ENCODE results near the gene POLR1E. TPM values are rescaled to one million over a fixed set of nuclear protein-coding genes. Genes with fewer than 3 reads are reported as not detected.
"Not testable (repeated sequence)": the region's sequence is repeated elsewhere in the genome, so short reads cannot be mapped to it uniquely, and the experiment has no call there.

POLR1E gene
- total RNA-seq, 2 experiments from 2014 or later = 60.7 to 62.9 TPM

- DNase-seq; H3K9me3 Mint-ChIP-seq; H3K36me3 Mint-ChIP-seq (ENCODE audit: low read depth); H3K27ac Mint-ChIP-seq; H3K4me3 Mint-ChIP-seq; H3K4me1 Mint-ChIP-seq (ENCODE audit: low read depth); H3K27me3 Mint-ChIP-seq (ENCODE audit: low read depth); intact Hi-C loops (cut with micrococcal nuclease): not testable (repeated sequence)
- CTCF ChIA-PET = interaction anchor here (1.9 kb wide), 1 partner anchor 95 kb away, joined by 5 read pairs; no protein-coding TSS in a partner anchor
Observed at GRCh38 chr9:37510053-37510452, 24.3 kb downstream of the POLR1E start.

- CTCF ChIA-PET = no interaction called here
- no peak for DNase-seq
- Mint-ChIP-seq H3K27ac (no peak overlapping the region), H3K4me1 (ENCODE audit: low read depth) (no peaks in the 10 kb centered on the region), H3K4me3 (no peak overlapping the region), H3K36me3 (ENCODE audit: low read depth) (peaks cover 8% of the 10 kb centered on the region), H3K27me3 (ENCODE audit: low read depth) (no peaks in the 10 kb centered on the region), H3K9me3 (no peaks in the 10 kb centered on the region)
- intact Hi-C loops (cut with micrococcal nuclease) = no loop called here
Observed at GRCh38 chr9:37511016-37512010, 25.6 kb downstream of the POLR1E start.

GRCh38 chr9:37512437-37512836, 26.7 kb downstream of the POLR1E start:
- CTCF ChIA-PET = no interaction called here
- Mint-ChIP-seq H3K9me3 (no peaks in the 10 kb centered on the region), H3K27me3 (ENCODE audit: low read depth) (no peaks in the 10 kb centered on the region), H3K4me3 (no peak overlapping the region), H3K36me3 (ENCODE audit: low read depth) (peaks cover 3% of the 10 kb centered on the region), H3K27ac (no peak overlapping the region), H3K4me1 (ENCODE audit: low read depth) (no peaks in the 10 kb centered on the region)
- DNase-seq = no peak
- intact Hi-C loops (cut with micrococcal nuclease) = no loop called here

GRCh38 chr9:37514415-37514814, 28.7 kb downstream of the POLR1E start:
- H3K4me1 Mint-ChIP-seq (ENCODE audit: low read depth); CTCF ChIA-PET; intact Hi-C loops (cut with micrococcal nuclease); DNase-seq; H3K4me3 Mint-ChIP-seq; H3K27ac Mint-ChIP-seq; H3K36me3 Mint-ChIP-seq (ENCODE audit: low read depth); H3K9me3 Mint-ChIP-seq; H3K27me3 Mint-ChIP-seq (ENCODE audit: low read depth): not testable (repeated sequence)

- Mint-ChIP-seq H3K36me3 (ENCODE audit: low read depth) (peaks cover 6% of the 10 kb centered on the region), H3K4me3 (no peak overlapping the region), H3K4me1 (ENCODE audit: low read depth) (no peaks in the 10 kb centered on the region), H3K27me3 (ENCODE audit: low read depth) (no peaks in the 10 kb centered on the region), H3K9me3 (no peaks in the 10 kb centered on the region), H3K27ac (no peak overlapping the region)
- no peak for DNase-seq
- intact Hi-C loops (cut with micrococcal nuclease) = no loop called here
- CTCF ChIA-PET = no interaction called here
Observed at GRCh38 chr9:37514999-37515398, 29.3 kb downstream of the POLR1E start.

- H3K4me3 Mint-ChIP-seq = no peak overlapping the region
- H3K36me3 Mint-ChIP-seq (ENCODE audit: low read depth) = peaks cover 8% of the 10 kb centered on the region
- intact Hi-C loops (cut with micrococcal nuclease) = no loop called here
- DNase-seq = no peak
- CTCF ChIA-PET = no interaction called here
- H3K4me1 Mint-ChIP-seq (ENCODE audit: low read depth) = no peaks in the 10 kb centered on the region
- no peak overlapping the region for H3K27ac Mint-ChIP-seq
- no peaks in the 10 kb centered on the region for H3K9me3 Mint-ChIP-seq
- H3K27me3 Mint-ChIP-seq (ENCODE audit: low read depth) = no peaks in the 10 kb centered on the region
Observed at GRCh38 chr9:37515620-37516258, 30.0 kb downstream of the POLR1E start.

GRCh38 chr9:37517923-37518322, 32.2 kb downstream of the POLR1E start:
- no peaks in the 10 kb centered on the region for H3K4me1 Mint-ChIP-seq (ENCODE audit: low read depth)
- CTCF ChIA-PET = no interaction called here
- DNase-seq = no peak
- H3K4me3 Mint-ChIP-seq = no peak overlapping the region
- no peaks in the 10 kb centered on the region for H3K9me3 Mint-ChIP-seq
- H3K36me3 Mint-ChIP-seq (ENCODE audit: low read depth) = peaks cover 11% of the 10 kb centered on the region
- no peak overlapping the region for H3K27ac Mint-ChIP-seq
- H3K27me3 Mint-ChIP-seq (ENCODE audit: low read depth) = no peaks in the 10 kb centered on the region
- intact Hi-C loops (cut with micrococcal nuclease) = no loop called here

- no peak for DNase-seq
Observed at GRCh38 chr9:37520641-37521040, 34.9 kb downstream of the POLR1E start.

GRCh38 chr9:37521111-37521510, 35.4 kb downstream of the POLR1E start:
- no peak overlapping the region for H3K27ac Mint-ChIP-seq
- no peaks in the 10 kb centered on the region for H3K27me3 Mint-ChIP-seq (ENCODE audit: low read depth)
- H3K4me1 Mint-ChIP-seq (ENCODE audit: low read depth) = no peaks in the 10 kb centered on the region

More at GRCh38 chr9:37520641-37521040, 34.9 kb downstream of the POLR1E start:
- H3K4me3 Mint-ChIP-seq = no peak overlapping the region
- H3K27ac Mint-ChIP-seq = no peak overlapping the region
- no peaks in the 10 kb centered on the region for H3K27me3 Mint-ChIP-seq (ENCODE audit: low read depth)
- no peaks in the 10 kb centered on the region for H3K4me1 Mint-ChIP-seq (ENCODE audit: low read depth)
- H3K36me3 Mint-ChIP-seq (ENCODE audit: low read depth) = peaks cover 16% of the 10 kb centered on the region
- intact Hi-C loops (cut with micrococcal nuclease) = no loop called here
- CTCF ChIA-PET = no interaction called here
- no peaks in the 10 kb centered on the region for H3K9me3 Mint-ChIP-seq

GRCh38 chr9:37522971-37523370, 37.2 kb downstream of the POLR1E start:
- CTCF ChIA-PET = no interaction called here
- intact Hi-C loops (cut with micrococcal nuclease) = no loop called here
- no peak overlapping the region for H3K4me3 Mint-ChIP-seq
- no peak overlapping the region for H3K27ac Mint-ChIP-seq
- no peaks in the 10 kb centered on the region for H3K9me3 Mint-ChIP-seq
- peaks cover 18% of the 10 kb centered on the region for H3K36me3 Mint-ChIP-seq (ENCODE audit: low read depth)
- no peaks in the 10 kb centered on the region for H3K27me3 Mint-ChIP-seq (ENCODE audit: low read depth)
- no peaks in the 10 kb centered on the region for H3K4me1 Mint-ChIP-seq (ENCODE audit: low read depth)
- no peak for DNase-seq

More at GRCh38 chr9:37521111-37521510, 35.4 kb downstream of the POLR1E start:
- Mint-ChIP-seq H3K9me3 (no peaks in the 10 kb centered on the region), H3K4me3 (no peak overlapping the region), H3K36me3 (ENCODE audit: low read depth) (peaks cover 16% of the 10 kb centered on the region)
- intact Hi-C loops (cut with micrococcal nuclease) = no loop called here
- no peak for DNase-seq
- CTCF ChIA-PET = no interaction called here

- H3K9me3 Mint-ChIP-seq = no peaks in the 10 kb centered on the region
Observed at GRCh38 chr9:37523916-37524315, 38.2 kb downstream of the POLR1E start.

GRCh38 chr9:37528652-37529471, 43.1 kb downstream of the POLR1E start:
- H3K27ac Mint-ChIP-seq = peak overlapping the region; percentile 75
- intact Hi-C loops (cut with micrococcal nuclease) = no loop called here

More at GRCh38 chr9:37523916-37524315, 38.2 kb downstream of the POLR1E start:
- H3K4me1 Mint-ChIP-seq (ENCODE audit: low read depth) = peaks cover 1% of the 10 kb centered on the region
- H3K36me3 Mint-ChIP-seq (ENCODE audit: low read depth) = peaks cover 20% of the 10 kb centered on the region
- CTCF ChIA-PET = no interaction called here
- intact Hi-C loops (cut with micrococcal nuclease) = no loop called here
- H3K27me3 Mint-ChIP-seq (ENCODE audit: low read depth) = no peaks in the 10 kb centered on the region
- H3K4me3 Mint-ChIP-seq = no peak overlapping the region
- no peak overlapping the region for H3K27ac Mint-ChIP-seq
- no peak for DNase-seq

More at GRCh38 chr9:37528652-37529471, 43.1 kb downstream of the POLR1E start:
- peaks cover 10% of the 10 kb centered on the region for H3K36me3 Mint-ChIP-seq (ENCODE audit: low read depth)
- CTCF ChIA-PET = interaction anchor here (0.9 kb wide), 1 partner anchor 200 kb away, joined by 3 read pairs; no protein-coding TSS in a partner anchor
- no peaks in the 10 kb centered on the region for H3K9me3 Mint-ChIP-seq
- peaks cover 3% of the 10 kb centered on the region for H3K4me1 Mint-ChIP-seq (ENCODE audit: low read depth)
- no peaks in the 10 kb centered on the region for H3K27me3 Mint-ChIP-seq (ENCODE audit: low read depth)
- DNase-seq = peak; percentile 58
- peak overlapping the region; percentile 37 for H3K4me3 Mint-ChIP-seq

Data from activated naive CD4-positive, alpha-beta T cell treated with anti-CD3 and anti-CD28 coated beads for 36 hours (primary cell).